Hepatocyte (in vitro differentiated cells): Measurements from ENCODE around the gene TAS1R3. TPM values are rescaled to one million over a fixed set of nuclear protein-coding genes. Genes with fewer than 3 reads are reported as not detected.

Source experiments
- DNase-seq: peaks from one replicate; pipeline ENCODE4 v3.0.0-alpha.2; 2016; ENCODE audit warnings: low spot score
- H2AFZ ChIP-seq: fragments of 200-600 bp; sonication (generic); 2 replicates; pipeline ENCODE4 v1.6.0; 2016; ENCODE audit warnings: antibody characterized with exemption, mild to moderate bottlenecking
- H3K27ac ChIP-seq: fragments of 200-600 bp; sonication (generic); 2 replicates; pipeline ENCODE4 v1.5.1; 2016; ENCODE audit warnings: mild to moderate bottlenecking
- H3K27me3 ChIP-seq: fragments of 200-600 bp; sonication (generic); 2 replicates; pipeline ENCODE4 v1.6.1; 2016
- H3K36me3 ChIP-seq: fragments of 200-600 bp; sonication (generic); replicated peaks from 2 replicates; pipeline ENCODE4 v1.5.1; 2016; ENCODE audit warnings: low read depth; ENCODE audit not compliant: insufficient read depth
- H3K4me1 ChIP-seq: fragments of 200-600 bp; sonication (generic); 2 replicates; pipeline ENCODE4 v1.5.1; 2016; ENCODE audit warnings: mild to moderate bottlenecking, moderate library complexity; ENCODE audit not compliant: insufficient read depth
- H3K4me2 ChIP-seq: fragments of 200-600 bp; sonication (generic); 2 replicates; pipeline ENCODE4 v1.6.0; 2016
- H3K4me3 ChIP-seq: fragments of 200-600 bp; sonication (generic); 2 replicates; pipeline ENCODE4 v1.5.1; 2016; ENCODE audit warnings: mild to moderate bottlenecking
- H3K79me2 ChIP-seq: fragments of 200-600 bp; sonication (generic); 2 replicates; pipeline ENCODE4 v1.6.0; 2017; ENCODE audit warnings: mild to moderate bottlenecking
- H3K9me2 ChIP-seq: fragments of 200-600 bp; sonication (generic); replicated peaks from 2 replicates; pipeline ENCODE4 v1.6.0; 2017; ENCODE audit warnings: mild to moderate bottlenecking; ENCODE audit not compliant: insufficient read depth
- H3K9me3 ChIP-seq: fragments of 200-600 bp; sonication (generic); 2 replicates; pipeline ENCODE4 v1.5.1; 2016; ENCODE audit warnings: low read depth, mild to moderate bottlenecking
- H4K20me1 ChIP-seq: fragments of 200-600 bp; sonication (generic); 2 replicates; pipeline ENCODE4 v1.6.0; 2016; ENCODE audit warnings: mild to moderate bottlenecking; ENCODE audit not compliant: insufficient read depth, poor library complexity, severe bottlenecking
- EZH2 ChIP-seq: fragments of 200-600 bp; sonication (generic); IDR thresholded peaks from 2 replicates; pipeline ENCODE4 v1.6.1; 2016; ENCODE audit warnings: antibody characterized with exemption, mild to moderate bottlenecking, borderline replicate concordance
- EZH2phosphoT487 ChIP-seq: fragments of 200-600 bp; sonication (generic); IDR thresholded peaks from one replicate; pipeline ENCODE4 v1.6.1; 2018; ENCODE audit warnings: antibody characterized with exemption, mild to moderate bottlenecking, low read depth, moderate library complexity; ENCODE audit not compliant: unreplicated experiment, severe bottlenecking
- WGBS: methylation state at CpG from one replicate; pipeline ENCODE4 v1.1.6; 2016; ENCODE audit warnings: low lambda C conversion rate; ENCODE audit errors: missing lambda C conversion rate; 5-methylcytosine and 5-hydroxymethylcytosine counted together
- polyA plus RNA-seq: library from polyadenylated mRNA; unstranded; fragments of >200 nt; fragmentation: Nextera tagmentation; extraction: Ambion mirVana; gene quantifications from 2 replicates; pipeline ENCODE4 v1.2.1, GENCODE V29; 2016
- total RNA-seq: library from RNA; depleted of rRNA; stranded (reverse); fragments of >200 nt; gene quantifications from 2 replicates; pipeline ENCODE4 v1.2.3, GENCODE V29; 2014
- TF ChIP-seq, protein P1 (sequence below): fragments of 200-600 bp; sonication (generic); IDR thresholded peaks from 2 replicates; pipeline ENCODE4 v1.5.1; 2016; ENCODE audit warnings: antibody characterized with exemption, mild to moderate bottlenecking; ENCODE audit not compliant: poor library complexity

The TAS1R3 gene
- total and polyA plus RNA-seq, 2 experiments from 2014 or later = 0.17 to 0.42 TPM

DNA sequence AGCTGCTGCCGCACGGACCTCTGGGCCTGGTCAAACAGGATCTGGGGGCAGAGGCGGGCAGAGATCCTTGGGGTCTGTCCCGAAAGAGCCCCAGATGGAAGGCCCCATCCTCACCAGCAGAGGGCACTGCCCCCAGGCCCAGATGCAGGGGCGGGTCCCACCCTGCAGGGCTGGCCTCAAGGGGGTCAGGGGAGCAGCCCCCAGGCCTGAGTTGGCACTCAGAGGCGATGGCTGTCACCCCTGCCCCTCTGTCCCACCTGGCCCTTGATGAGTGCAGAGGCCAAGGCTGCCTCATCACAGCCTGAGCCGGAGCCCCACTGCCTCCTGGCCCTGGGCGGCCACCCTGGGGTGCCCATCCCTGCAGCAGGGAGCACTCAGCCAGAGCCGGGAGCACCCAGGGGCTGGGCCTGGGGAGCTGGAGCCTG is 29.1 kb upstream of the TAS1R3 start:
- Histone ChIP-seq H2AFZ (no peak overlapping the region), H3K4me1 (peaks cover 31% of the 10 kb centered on the region), H3K4me2 (no peak overlapping the region), H3K79me2 (peaks cover 41% of the 10 kb centered on the region), H3K4me3 (no peak overlapping the region), H3K9me2 (no peaks in the 10 kb centered on the region), H3K9me3 (no peaks in the 10 kb centered on the region), H3K27ac (no peak overlapping the region), H3K36me3 (no peaks in the 10 kb centered on the region), H3K27me3 (no peaks in the 10 kb centered on the region), H4K20me1 (peaks cover 33% of the 10 kb centered on the region)
- DNase-seq = no peak
- 93% methylated on average over 9 of the region's 9 CpGs for WGBS
- TF ChIP-seq, protein P1, sequence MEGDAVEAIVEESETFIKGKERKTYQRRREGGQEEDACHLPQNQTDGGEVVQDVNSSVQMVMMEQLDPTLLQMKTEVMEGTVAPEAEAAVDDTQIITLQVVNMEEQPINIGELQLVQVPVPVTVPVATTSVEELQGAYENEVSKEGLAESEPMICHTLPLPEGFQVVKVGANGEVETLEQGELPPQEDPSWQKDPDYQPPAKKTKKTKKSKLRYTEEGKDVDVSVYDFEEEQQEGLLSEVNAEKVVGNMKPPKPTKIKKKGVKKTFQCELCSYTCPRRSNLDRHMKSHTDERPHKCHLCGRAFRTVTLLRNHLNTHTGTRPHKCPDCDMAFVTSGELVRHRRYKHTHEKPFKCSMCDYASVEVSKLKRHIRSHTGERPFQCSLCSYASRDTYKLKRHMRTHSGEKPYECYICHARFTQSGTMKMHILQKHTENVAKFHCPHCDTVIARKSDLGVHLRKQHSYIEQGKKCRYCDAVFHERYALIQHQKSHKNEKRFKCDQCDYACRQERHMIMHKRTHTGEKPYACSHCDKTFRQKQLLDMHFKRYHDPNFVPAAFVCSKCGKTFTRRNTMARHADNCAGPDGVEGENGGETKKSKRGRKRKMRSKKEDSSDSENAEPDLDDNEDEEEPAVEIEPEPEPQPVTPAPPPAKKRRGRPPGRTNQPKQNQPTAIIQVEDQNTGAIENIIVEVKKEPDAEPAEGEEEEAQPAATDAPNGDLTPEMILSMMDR = peak; percentile 29
- TF ChIP-seq EZH2phosphoT487 (no peak), EZH2 (no peak)

DNA sequence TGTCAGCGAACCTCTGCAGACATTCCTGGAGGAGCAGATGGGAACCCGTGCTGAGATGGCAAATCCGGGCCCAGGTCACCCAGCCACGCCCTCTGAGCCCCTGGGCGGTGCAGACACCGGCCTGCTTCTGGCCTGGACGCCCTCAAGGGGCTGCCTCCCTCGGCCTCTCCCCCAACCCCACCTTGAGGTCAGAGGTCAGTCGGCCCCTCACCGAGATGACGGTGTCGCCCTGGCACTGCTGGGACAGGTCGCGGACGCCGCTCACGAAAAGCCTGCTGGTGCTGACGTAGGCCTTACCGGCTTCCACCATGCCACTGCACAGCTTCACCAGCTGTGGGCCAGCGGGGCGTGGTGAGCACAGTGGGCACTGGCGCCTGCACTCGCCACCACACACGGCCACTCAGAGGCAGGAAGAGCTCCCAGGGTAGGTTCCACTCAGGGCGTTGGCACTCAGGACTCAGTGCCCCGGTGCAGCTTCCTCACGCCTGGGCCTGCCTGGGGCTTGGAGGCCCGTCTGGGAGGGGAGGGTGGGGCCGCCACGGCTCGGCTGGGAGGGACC is 28.1 kb upstream of the TAS1R3 start:
- 93% methylated on average over 28 of the region's 31 CpGs for WGBS
- no peak overlapping the region for H2AFZ ChIP-seq
- H3K4me1 ChIP-seq = peaks cover 31% of the 10 kb centered on the region

DNA sequence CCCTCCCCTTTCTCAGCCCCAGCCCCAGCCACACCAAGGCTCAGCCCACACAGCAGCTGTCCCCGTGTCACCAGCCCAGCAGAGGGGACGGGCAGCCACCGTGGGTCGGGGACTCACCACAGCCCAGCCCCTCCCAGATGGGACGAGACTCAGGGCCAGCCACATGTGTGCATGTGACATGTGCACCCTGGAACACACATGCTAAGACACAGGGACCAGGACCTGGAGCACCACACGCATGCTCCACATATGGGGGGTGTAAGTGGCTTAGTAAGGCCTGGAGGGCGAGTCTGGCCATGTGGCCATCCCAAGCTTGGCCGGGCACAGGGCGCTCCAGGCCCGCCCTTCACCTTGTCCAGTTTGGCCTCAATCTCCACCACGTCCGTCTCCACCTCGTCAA is 27.3 kb upstream of the TAS1R3 start:
- Histone ChIP-seq H3K27me3 (no peaks in the 10 kb centered on the region), H3K9me2 (no peaks in the 10 kb centered on the region), H3K27ac (no peak overlapping the region), H3K9me3 (no peaks in the 10 kb centered on the region), H2AFZ (no peak overlapping the region), H4K20me1 (peaks cover 33% of the 10 kb centered on the region), H3K4me3 (no peak overlapping the region), H3K79me2 (peaks cover 45% of the 10 kb centered on the region), H3K4me2 (peak overlapping the region; percentile 99), H3K36me3 (no peaks in the 10 kb centered on the region), H3K4me1 (peaks cover 31% of the 10 kb centered on the region)
- TF ChIP-seq, protein P1 = no peak
- TF ChIP-seq EZH2 = no peak
- TF ChIP-seq EZH2phosphoT487 = no peak
- DNase-seq = no peak
- WGBS = 87% methylated on average over 13 of the region's 13 CpGs

More for the DNA sequence above, 28.1 kb upstream of the TAS1R3 start:
- H3K36me3 ChIP-seq = no peaks in the 10 kb centered on the region
- no peak overlapping the region for H3K4me3 ChIP-seq
- H4K20me1 ChIP-seq = peaks cover 33% of the 10 kb centered on the region
- no peaks in the 10 kb centered on the region for H3K9me3 ChIP-seq
- peaks cover 45% of the 10 kb centered on the region for H3K79me2 ChIP-seq
- H3K27me3 ChIP-seq = no peaks in the 10 kb centered on the region
- TF ChIP-seq, protein P1 = no peak
- no peak for TF ChIP-seq EZH2phosphoT487
- no peak for TF ChIP-seq EZH2
- no peaks in the 10 kb centered on the region for H3K9me2 ChIP-seq
- H3K27ac ChIP-seq = no peak overlapping the region
- H3K4me2 ChIP-seq = no peak overlapping the region
- DNase-seq = no peak
